ENCODE results near the gene TLE7.

TLE7 gene

DNA sequence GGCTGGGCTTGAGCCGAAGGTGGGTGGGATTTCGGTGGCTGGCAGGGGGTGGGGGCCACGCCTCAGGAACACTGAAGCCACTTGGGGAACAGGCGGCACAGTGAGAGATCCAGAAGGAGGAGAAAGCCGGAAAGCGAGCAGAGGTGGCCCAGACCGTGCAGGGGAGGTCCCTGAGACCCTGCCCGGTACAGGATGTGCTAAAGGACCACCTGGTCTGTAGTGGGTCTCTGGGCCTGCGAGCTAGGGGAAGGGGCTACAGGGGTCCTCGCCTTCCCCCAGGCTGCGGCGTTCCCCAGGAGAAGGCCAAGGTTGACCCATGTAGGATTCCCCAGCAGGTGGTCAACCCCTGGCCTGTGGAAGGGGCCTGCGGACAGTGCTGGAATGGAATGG is at the start of gene TLE7:
Gene TLE7, minus strand, starts transcription at position 4 of the 390 bp plus-strand sequence. CDS start 8,730 bp downstream, outside the sequence.
- DNase-seq = no peak

DNA sequence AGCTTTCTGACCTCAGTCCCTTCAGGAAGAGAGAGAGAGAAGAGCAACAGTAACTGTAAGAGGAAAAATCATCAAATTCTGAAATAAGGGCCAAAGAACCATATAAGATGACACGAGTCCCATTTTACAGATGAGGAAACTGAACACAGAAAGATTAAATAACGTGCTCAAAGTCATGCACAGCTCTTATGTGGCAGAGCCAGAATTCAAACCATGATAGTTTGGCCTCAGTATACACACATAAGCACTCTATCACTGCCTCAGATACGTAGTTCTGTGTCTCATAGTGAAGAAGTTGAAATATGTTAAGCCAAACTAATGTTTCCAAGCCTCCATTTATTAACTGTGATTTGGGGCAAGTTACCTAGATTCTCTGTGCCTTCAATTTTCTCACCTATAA is 49.2 kb upstream of the TLE7 start:
- no peak for DNase-seq

DNA sequence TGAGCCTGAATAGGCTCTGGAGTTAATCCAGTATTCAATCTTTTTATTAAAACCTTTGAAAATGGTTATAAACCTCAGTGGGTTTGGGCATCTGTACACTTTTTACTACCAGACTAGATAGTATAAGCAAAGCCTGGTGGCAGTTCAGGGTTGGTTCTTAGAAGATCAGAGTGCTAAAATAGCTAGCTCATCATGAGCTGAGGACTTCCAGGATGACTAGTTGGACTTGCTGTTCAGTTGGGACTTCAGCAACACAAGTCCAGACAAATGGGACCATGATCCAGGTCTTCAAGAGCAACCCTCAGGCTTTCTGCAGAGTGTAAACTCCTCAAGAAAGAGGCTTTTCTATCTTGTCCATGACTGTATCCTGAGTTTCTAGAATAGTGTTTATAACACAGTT is 48.5 kb upstream of the TLE7 start:
- DNase-seq = no peak

DNA sequence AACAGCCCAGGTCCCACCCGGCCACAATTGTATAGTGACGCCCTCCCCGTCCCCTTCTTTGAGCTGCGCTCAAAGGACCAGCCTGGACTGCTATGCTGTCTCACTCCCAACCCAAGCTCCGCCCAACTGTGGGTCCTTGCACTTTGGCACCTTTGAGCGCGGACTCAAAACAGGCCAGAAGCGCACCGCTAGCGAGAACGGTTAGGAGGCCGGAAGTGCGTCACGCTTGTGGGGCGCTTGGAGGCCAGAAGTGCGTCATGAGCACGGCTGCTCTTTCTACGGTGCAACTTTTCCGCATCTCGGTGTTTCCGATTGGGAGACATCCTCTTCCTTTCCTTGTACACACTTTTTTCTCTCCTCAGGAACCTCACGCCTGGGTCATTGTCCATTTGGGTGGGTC is 47.3 kb upstream of the TLE7 start, which contains the start of gene ZNF19:
Gene ZNF19, minus strand, starts transcription at position 203 of the 400 bp plus-strand sequence. CDS start 7,210 bp downstream, outside the sequence.
- no peak for DNase-seq

DNA sequence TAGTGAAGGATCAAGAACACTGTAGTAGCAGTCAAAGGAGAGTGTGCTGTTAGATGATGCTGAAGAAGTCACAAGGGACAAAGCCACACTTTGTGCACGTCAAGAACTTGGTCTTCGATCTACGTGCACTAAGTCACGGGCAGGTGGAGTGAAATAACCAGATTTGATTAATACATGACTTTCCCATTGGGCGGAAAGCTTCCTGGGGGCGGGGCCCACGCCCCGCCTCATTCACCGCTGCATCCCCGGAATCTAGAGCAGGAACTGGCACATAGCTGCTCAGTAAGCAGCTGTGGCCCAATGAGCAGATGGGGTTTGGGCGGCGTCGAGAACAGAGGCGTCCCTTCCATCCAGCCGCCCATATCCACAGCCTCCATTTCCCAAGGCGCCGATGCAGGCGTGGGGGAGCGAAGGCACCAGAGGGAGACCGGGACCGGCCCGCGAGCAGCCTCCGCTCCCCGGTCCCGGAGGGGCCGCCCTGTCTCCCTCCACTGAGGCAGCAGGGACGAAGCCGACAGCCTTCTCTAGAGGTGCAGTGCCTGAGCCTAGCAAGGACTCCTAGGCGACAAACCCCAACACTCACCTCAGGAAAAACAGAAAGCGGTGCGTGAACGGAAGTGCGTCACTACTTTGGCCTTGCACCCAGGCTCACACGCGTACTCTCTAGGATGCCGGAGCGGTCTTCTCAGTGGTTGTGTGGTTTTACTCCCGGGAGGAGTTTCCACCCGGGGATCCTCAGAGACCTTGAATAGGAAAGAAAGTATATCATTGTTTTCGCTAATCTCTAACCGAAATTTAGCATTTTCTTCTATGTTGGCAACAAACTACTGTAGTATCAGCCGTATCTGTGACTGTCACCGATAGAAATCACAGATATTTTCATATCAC is 42.4 kb upstream of the TLE7 start:
- peak; percentile 67 to 85 for DNase-seq

DNA sequence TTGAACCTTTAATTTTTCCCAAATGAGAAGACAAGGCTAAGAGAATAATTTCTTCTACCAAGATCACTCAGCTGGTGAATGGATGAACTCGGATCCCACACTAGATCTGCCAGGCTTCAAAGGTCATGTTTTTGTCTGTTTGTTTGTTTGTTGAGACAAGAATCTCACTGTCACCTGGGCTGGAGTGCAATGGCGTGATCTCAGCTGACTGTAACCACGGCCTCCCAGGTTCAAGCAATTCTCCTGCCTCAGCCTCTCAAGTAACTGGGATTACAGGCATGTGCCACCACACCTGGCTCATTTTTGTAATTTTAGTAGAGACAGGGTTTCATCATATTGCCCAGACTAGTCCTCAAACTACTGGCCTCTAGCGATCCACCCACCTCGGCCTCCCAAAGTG is 40.7 kb upstream of the TLE7 start:
- no peak for DNase-seq

DNA sequence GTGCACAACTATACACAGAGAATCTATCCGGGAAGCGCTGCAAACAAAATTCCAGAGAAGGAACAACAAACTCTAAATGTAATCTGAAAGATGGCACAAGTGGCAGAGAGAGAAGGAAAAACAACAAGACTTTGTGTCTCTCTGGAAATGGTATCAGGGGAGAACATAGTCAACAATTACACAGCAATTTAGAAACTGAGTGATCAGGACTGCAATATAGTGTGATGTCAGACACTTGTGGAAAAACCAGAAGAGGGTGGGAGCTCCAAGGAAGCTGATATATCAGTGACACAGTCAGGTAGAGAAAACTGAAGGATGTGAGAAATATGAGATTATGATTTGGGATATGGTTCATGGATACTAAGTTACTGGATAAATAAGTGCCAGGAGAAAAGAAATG is 39.1 kb upstream of the TLE7 start:
- DNase-seq = no peak

DNA sequence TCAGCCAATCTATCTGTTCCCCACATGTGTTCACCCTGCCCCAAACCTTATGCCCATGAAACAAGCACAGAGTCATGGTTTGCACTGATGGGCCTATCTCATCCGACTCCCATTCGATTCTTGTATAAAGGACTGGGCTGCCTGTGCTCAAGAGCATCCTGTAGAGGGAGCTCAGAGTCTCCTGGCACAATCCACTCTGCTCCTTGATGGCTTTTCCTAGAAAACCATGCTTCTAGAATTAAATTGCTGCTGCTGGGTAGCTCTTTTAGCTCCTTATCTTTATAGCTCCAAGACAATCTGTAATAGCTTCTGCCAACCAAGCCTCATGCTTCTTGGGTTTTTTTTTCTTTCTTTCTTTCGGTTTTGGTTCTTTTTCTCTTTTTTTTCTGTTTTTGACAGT is 37.6 kb upstream of the TLE7 start:
- DNase-seq = peak; percentile 2 to 3

DNA sequence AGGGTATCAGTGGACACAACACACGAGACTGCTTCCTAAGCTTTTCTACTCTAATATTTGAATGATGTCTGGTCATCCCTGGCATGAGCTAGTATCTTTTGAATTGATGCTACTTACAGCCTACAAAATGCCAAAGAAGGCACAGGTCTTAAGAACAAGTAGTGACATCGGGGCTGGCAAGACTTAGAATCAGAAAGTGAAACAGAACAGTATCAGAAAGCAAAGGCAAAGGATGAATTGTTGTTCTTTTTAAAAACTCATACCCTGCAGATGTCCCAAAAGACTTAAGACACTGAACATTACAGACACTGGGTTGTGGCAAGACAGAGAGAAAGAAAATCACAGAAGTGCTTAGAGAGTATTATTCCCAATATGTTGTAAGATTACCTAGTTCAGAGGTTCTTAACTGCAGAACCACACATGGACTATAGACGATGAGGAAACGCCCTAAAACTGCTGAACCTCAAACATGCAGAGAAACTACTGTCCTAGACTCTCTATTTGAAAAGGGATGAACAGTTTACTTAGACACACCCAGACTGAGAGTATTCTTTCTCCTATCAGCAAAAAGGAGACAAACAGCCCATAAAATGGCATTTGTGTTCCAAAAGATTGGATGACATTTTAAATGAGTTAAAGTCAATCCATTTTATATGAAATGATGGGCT is 34.7 kb upstream of the TLE7 start:
- DNase-seq = no peak

DNA sequence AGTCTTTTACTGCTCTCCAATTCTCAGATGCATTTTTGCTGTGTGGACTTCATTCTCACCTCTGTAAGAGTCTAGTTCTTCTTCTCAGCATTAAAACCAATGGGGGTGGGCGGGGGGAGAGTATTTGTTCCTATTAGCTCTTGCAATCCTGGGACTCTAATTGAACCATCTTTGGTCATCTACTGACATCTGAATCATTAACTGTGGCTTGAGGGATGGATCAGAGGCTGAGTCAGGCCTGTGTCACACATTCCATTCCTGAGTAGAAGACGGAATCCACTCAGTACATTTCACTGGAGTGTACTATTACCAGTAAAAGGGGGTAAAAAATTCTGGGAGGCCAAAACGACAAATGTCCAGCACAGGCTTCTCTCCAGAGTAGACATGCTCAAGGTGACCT is 33.0 kb upstream of the TLE7 start:
- no peak for DNase-seq

DNA sequence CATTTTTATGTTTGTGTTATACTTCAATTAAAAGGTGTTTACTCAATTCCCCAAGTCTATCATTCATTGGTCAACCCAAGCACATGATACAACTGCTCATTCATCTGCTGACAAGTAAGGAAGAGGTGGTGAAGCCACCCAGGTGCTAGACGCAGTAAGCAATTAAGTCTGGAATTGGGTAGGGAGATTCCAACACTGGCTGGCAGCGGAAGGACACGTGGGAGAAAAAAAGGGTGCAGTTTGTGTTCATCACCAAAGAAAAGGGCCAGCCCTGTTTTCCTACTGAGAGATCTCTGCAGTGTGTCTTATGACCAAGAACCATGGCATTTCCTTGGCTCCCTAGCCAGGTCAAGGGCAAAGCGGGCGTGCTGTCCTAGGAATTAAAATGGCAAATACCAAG is 32.0 kb upstream of the TLE7 start:
- DNase-seq = no peak

DNA sequence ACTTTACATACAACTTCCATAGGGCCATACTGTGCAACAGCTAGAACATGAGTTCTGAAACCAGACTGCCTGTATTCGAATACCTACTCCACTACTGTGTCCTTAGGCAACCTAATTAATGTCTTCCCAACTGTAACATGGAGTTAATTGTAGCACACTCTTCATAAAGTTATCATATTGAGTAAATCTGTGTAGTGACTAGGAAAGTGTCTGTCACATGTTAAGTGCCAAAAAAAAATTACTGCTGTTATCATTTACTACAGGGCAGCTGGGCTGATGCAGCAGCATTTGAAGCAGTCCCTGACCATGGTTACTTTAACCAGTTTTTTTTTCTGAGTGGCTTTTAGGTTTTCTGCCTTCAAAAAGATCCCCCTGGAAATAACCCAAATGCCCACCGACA is 31.1 kb upstream of the TLE7 start:
- DNase-seq = no peak

DNA sequence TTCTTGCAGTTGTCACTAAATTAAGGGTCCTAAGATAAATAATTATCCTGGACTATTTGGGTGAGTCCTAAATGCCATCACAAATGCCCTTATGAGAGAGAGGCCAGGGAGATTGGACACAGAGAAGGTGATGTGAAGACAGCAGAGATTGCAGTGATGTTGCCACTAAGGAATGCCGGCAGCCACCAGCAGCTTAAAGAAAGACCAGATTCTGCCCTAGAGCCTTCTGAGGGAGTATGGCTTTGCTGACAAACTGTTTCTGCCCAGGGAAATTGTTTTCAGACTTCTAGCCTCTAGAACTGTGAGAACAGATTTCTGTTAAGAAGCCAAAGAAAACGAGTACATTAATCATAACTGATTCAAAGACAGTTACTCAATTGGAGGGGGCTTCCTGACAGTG is 30.2 kb upstream of the TLE7 start:
- no peak for DNase-seq

DNA sequence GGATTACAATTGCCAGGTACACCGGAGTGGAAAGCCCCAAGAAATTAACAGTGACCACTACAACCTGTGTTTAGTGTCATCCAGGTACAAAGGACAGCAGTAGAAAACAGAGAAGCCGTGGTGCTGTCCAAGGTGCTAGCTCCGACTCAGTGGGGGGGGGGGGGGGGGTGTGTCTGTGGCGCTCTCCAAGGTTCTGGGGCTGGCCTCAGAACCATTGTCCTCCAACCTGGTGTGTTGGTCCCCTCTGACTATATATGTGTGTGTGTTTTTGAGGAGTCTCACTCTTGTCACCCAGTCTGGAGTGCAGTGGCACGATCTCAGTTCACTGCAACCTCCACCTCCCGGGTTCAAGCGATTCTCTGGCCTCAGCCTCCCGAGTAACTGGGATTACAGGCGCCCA is 26.0 kb upstream of the TLE7 start:
- DNase-seq = no peak

DNA sequence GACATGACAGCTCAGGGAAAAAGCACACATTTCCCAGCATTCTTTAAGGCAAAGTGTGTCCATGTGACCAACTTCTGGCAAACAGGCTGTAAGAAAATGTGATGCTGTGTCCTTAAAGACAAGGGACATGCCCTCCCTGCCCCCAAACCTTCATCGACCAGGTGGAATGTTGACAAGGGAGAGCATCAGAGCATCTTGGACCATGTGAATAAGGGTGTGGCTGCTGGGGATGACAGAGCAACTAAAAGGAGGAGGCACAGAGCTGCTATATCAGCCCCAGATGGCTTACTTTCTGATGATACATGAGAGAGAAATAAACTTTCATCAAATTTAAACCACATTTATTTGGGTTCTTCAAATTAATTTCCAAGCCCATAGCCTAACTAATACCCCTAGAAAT is 22.4 kb upstream of the TLE7 start:
- DNase-seq = no peak

DNA sequence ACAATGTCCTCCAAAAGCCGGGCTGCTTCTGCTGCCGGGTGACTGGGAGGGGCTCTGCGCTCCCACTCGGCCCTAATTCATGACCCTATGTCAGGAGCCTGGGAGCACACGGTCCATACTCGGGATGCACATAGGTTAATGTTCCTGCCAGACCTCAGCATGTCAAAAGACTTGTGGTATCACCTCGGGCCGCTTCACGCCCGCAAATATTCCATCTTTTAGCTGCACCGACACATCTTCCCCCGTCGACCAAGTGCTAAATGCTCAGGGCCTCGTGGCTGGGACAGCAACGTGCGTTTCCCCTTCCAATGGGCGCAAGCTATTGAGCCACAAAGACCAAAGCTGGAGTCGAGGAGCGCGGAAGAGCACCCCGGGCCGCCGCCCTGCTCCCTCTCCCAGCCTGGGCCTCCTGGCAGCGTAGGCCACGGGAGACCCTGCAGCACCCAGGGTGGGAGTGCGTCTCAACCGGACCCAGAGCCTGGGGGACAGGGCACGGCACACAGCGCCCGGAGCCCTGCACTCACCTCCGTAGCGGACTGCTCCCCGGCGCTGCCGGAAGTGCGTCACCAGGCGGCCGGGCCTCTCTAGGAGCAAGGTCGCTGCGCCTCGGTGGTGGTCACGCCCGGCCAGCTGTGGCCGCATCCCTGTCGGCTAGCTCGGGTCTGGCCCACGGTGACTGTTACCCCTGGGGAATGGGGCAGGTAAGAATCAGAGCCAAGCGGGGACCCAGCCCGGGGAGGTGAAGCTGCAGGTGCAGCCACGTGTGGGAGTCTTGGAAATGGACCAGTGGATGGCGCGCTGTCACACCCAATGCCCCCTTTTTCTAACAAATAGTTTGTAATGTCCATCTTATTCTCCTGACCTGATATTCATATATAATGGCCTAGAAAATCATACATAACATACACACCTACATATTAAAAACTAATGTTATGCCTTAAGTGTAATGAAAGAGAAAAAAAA is 20.1 kb upstream of the TLE7 start, which contains the start of gene ZNF23:
Gene ZNF23, minus strand, starts transcription at position 562 of the 963 bp plus-strand sequence. CDS start 5,451 bp downstream, outside the sequence.
- DNase-seq = peak; percentile 63 to 69

DNA sequence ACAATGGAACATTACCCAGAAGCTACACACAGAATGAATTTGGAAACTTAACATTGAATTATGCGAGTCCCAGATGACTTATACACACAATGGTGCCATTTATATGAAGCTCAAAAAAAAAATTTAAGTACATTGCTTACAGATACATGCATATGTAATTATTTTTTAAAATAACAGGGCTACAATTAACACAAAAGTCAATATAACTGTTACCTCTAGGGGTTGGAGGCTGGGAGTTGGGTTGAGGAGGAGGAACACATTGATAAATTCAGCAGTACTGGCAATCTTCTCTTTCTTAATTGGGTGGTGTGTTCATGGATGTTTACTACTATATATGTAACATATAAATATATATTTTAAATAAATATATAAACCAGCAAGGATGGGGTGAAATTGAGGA is 19.1 kb upstream of the TLE7 start:
- DNase-seq = no peak

DNA sequence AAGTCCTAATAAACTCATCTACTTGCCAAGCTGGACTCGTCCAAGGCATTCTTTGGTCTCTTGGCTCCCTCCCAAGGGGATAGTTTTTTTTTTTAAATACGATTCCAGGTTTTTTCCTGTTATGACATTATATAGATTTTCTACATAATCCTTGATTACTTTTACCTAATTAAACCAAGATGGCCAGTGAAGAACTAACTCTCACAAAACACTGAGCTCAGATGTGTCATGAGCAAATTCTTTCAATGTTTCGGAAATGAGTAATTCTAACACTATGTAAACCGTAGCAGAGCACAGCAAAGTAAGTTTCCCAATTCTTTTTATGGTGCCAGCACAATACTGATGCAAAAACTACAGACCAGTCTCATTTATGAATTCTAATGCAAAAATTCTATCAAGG is 18.4 kb upstream of the TLE7 start:
- no peak for DNase-seq

DNA sequence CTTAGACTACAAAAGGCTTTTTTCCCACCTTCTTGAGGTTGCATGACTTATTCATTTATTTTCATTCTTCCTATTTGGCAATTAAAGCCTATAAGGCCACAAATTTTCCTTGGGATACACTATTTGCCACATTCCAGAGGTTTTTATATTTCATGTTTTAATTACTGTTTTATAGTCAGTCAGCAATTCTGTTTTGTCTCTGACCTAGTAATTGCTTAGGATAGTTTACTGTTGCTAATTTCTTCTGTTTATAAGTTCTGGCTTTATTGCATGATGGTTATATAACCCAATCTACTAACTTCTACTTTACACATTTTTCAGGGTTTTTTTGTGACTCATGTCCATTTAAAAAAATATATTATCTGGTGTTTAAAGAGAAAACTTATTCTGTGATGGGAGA is 17.7 kb upstream of the TLE7 start:
- no peak for DNase-seq

DNA sequence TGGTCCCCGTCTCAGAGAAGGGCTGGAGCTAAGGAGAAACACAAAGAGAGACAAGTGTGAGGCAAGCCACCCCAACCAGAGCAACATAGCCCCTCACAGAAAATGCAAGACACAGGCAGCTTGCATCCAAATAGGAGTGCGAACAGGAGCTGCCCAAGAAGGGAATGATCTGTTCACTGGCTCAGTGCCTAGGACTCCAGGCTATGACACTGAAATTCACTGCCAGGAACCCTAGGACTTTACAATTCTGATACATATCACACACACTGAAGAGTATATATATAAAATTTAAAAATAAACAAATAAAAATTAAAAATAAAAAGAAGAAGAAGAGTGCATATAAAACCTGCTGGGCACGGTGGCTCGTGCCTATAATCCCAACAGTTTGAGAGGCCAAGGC is 14.9 kb upstream of the TLE7 start:
- DNase-seq = no peak

DNA sequence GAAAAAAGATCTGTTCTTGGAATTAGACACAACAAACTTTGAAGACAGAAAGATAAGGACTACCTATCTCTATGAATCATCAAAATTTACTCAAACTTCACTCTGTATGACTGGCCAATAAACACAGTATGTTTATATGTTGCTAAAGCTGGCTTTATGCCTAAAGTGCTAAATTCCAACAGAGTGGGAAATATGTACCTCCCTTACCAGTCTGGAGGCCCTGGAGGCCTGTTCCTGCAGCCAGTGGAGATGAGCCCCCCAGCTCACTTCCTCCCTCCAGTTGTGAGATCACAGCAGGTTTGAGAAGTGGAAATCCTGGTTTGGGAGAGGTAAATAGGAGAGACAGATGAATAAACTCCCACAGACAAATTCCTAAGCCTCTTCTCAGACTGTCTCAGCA is 11.2 kb upstream of the TLE7 start:
- DNase-seq = no peak

DNA sequence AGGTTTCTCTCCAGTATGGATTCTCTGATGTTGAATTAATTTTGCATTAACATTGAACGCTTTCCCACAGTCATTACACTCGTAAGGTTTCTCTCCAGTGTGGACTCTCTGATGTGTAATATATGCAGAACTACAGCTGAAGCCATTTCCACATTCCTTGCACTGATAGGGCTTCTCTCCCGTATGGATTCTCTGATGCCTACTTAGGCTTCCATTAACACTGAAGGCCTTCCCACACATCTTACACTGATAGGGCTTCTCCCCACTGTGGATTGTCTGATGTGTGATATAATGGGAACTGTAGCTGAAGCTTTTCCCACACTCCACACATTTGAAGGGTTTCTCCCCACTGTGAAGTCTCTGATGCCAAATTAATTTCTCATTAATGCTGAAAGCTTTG is 7.2 kb upstream of the TLE7 start:
- no peak for DNase-seq

DNA sequence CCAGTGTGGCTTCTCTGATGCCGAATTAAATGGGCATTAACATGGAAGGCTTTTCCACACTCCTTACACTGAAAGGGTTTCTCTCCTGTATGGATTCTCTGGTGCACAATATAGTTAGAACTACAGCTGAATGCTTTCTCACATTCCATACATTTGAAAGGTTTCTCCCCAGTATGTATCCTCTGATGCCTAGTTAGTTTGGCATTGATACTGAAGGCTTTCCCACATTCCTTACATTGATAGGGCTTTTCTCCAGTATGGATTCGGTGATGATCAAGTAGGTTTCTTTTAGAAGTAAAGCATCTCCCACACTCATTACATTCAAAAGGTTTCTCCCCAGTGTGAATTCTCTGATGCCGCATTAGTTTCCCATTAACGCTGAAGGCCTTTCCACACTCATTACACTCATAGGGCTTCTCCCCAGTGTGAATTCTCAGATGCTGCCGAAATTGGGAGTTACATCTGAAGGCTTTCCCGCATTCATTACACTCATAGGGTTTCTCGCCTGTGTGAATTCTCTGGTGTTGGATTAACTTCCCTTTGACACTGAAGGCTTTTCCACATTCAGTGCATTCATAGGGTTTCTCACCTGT is 6.5 kb upstream of the TLE7 start:
- DNase-seq = no peak

Measured in NCI-H2081 (cell line).